Activated CD4-positive, alpha-beta T cell treated with anti-CD3 and anti-CD28 coated beads, Interleukin-2, amount 10 ng/mL, durations not matched to agents 7 days and 5 days (primary cell): ENCODE results near the gene VGF. TPM values are rescaled to one million over a fixed set of nuclear protein-coding genes. Genes with fewer than 3 reads are reported as not detected.

Experiments used
- CTCF ChIA-PET: fragments of 350-600 bp; sonication (Branson Sonifier 250); formaldehyde crosslinking; loops from one replicate; lab custom pipeline; 2021; ENCODE audit warnings: antibody characterized with exemption; lab: Charles Lee
- POLR2A ChIA-PET: fragments of 350-600 bp; sonication (Branson Sonifier 250); formaldehyde crosslinking; loops from one replicate; lab custom pipeline; 2021; ENCODE audit warnings: antibody characterized with exemption; lab: Charles Lee
- DNase-seq: peaks from one replicate; pipeline ENCODE4 v3.0.0-alpha.2; 2020
- H3K27ac Mint-ChIP-seq: one replicate; pipeline ENCODE4 v1.8.0; 2021; ENCODE audit warnings: mild to moderate bottlenecking, moderate library complexity, mixed read lengths
- H3K27me3 Mint-ChIP-seq: one replicate; pipeline ENCODE4 v1.8.0; 2021; ENCODE audit warnings: mixed read lengths
- H3K36me3 Mint-ChIP-seq: one replicate; pipeline ENCODE4 v1.8.0; 2021; ENCODE audit warnings: low read depth, mixed read lengths
- H3K4me1 Mint-ChIP-seq: one replicate; pipeline ENCODE4 v1.8.0; 2021; ENCODE audit warnings: mixed read lengths
- H3K4me3 Mint-ChIP-seq: one replicate; pipeline ENCODE4 v1.8.0; 2021; ENCODE audit warnings: mild to moderate bottlenecking, moderate library complexity, mixed read lengths
- H3K9me3 Mint-ChIP-seq: one replicate; pipeline ENCODE4 v1.8.0; 2021; ENCODE audit warnings: mixed read lengths
- total RNA-seq, 2 experiments: library from RNA; stranded (reverse); gene quantifications; one replicate each; pipeline ENCODE4 v1.2.3, GENCODE V29; 2021

Gene VGF
- total RNA-seq, 2 experiments from 2014 or later = 0.15 to 0.22 TPM

DNA sequence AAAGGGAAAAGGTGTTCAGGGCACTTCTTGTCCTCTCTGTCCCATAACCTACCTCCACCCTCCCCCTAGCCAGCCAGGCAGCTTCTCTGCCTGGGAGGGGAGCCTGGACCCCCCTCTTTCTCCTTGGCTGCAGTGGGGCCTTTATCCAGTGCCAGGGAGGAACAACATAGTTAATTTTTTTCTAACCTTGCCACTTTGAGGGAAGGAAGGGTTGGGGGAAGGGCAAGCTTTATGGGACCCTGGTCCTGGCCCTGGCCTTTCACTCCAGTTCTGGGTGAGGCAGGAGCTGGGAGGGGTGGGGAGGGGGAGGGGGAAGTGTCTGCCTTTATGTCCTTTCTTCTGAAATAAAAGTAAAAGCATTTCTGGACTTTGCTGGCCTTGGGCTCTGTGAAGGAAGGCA, 4.5 kb downstream of the VGF start:
- POLR2A ChIA-PET = no interaction called here
- H3K27me3 Mint-ChIP-seq = peaks cover 23% of the 10 kb centered on the region
- H3K9me3 Mint-ChIP-seq = no peaks in the 10 kb centered on the region
- H3K4me1 Mint-ChIP-seq = peaks cover 22% of the 10 kb centered on the region
- H3K4me3 Mint-ChIP-seq = no peak overlapping the region
- DNase-seq = no peak
- H3K36me3 Mint-ChIP-seq = peaks cover 18% of the 10 kb centered on the region
- no peak overlapping the region for H3K27ac Mint-ChIP-seq
- CTCF ChIA-PET = interaction anchor here (0.6 to 1.4 kb wide), 3 partner anchors 13 to 44 kb away, joined by 3 to 5 read pairs (median 4); no protein-coding TSS in a partner anchor

DNA sequence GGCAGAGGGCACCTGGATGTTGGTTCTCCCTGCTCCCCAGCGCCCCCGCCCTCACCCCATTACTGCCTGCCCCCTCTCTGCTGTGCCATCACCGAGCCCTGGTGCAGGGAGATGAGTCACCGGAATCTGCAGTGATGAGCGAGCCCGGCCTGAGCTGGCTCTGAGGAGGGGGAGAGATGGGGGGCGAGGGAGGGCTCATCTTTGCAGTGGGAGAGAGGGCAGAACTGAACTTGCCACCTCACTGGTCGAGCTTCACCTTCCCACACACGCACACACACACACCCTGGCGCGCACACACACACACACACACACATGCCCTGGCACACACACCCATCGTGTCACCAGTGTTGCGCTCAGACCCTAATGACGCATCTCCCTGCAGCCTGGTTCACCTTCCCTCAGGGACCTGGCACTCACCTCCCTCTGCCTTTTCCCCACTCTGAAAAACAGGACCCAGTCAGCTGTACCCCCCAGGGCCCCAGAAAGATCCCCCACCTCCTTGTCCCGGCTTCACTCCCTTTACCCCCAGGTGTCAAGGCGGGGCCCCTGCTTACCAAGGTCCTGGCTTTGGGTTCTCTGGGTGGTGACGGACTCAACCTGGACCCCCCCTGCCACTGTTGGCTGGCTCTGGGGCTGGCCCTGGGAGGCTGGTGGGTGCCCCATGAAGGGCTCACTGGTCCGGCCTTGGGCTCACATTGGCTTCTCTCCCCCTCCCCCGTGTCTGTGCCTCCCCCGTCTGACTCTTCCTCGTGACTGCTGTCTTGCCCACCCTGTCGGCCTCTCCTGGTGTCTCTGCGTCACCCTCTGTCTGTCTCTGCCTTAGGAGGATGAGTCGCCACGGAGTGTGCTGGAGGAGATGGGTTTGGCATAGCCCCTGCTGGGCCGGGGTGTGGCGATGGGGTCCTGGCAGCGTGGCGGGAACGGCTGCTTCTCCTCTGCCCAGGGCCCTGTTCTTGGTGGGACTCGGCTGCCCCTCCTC, 5.4 kb downstream of the VGF start:
- ChIA-PET CTCF (interaction anchor here (1.8 kb wide), 1 partner anchor 14 kb away, joined by 5 read pairs; no protein-coding TSS in a partner anchor), POLR2A (no interaction called here)
- H3K36me3 Mint-ChIP-seq = peaks cover 16% of the 10 kb centered on the region

GRCh38 chr7:101156866-101157589, 8.3 kb downstream of the VGF start:
- ChIA-PET CTCF (interaction anchor here (0.7 to 3.2 kb wide), 11 partner anchors 9 to 135 kb away, joined by 3 to 17 read pairs (median 4); partner anchors contain the start of genes SERPINE1 and VGF), POLR2A (no interaction called here)
- H3K36me3 Mint-ChIP-seq = peaks cover 16% of the 10 kb centered on the region
- H3K4me1 Mint-ChIP-seq = peaks cover 19% of the 10 kb centered on the region
- no peaks in the 10 kb centered on the region for H3K9me3 Mint-ChIP-seq
- H3K27me3 Mint-ChIP-seq = peaks cover 13% of the 10 kb centered on the region
- H3K4me3 Mint-ChIP-seq = no peak overlapping the region
- DNase-seq = no peak
- no peak overlapping the region for H3K27ac Mint-ChIP-seq

More for the DNA sequence above, 5.4 kb downstream of the VGF start:
- DNase-seq = no peak
- Mint-ChIP-seq H3K4me1 (peaks cover 22% of the 10 kb centered on the region), H3K27me3 (peaks cover 14% of the 10 kb centered on the region), H3K9me3 (no peaks in the 10 kb centered on the region), H3K4me3 (no peak overlapping the region), H3K27ac (no peak overlapping the region)

DNA sequence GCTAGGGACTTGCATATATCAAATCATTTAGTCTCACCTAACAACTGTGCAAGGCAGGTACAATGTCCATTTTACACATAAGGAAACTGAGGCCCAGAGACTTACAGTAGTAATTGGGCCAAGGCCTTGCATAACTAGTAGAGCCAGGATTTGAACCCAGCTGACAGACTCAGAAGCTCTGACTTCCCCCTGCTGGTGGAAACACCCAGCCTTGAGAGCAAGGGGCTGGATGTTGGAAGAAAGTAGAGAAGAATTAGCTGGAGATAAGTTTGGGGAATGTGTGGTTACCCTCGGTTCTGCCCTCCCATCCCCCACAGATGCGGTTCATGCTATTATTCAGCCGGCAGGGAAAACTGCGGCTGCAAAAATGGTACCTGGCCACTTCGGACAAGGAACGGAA, 9.1 kb downstream of the VGF start:
- Mint-ChIP-seq H3K4me3 (no peak overlapping the region), H3K4me1 (peaks cover 18% of the 10 kb centered on the region), H3K27ac (no peak overlapping the region), H3K9me3 (no peaks in the 10 kb centered on the region), H3K36me3 (peaks cover 14% of the 10 kb centered on the region), H3K27me3 (peaks cover 12% of the 10 kb centered on the region)
- ChIA-PET CTCF (interaction anchor here (0.7 to 3.2 kb wide), 5 partner anchors 9 to 33 kb away, joined by 3 to 17 read pairs (median 5); partner anchors contain the start of genes SERPINE1 and VGF), POLR2A (no interaction called here)
- no peak for DNase-seq

DNA sequence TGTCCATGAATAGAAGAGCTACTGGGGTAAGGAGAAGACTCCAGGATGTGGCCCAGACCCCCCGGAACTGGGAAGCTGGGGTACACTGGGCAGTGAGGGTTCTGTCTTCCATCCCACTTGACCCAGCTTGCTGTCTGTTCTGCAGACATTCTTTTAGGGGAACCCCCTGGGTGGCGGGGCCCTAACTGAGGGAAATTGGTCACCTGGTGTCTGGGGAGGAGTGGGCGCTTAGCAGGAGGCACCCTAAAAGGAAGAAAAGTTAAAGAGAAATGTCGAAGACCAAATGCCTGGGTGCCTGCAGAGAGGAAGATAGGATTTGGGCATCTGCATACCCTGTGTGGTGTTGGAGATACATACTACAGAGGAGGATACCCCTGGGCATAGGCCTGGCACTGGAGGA, 10.1 kb downstream of the VGF start:
- ChIA-PET CTCF (interaction anchor here (0.8 to 3.2 kb wide), 3 partner anchors 10 to 89 kb away, joined by 4 to 17 read pairs (median 4); partner anchors contain the start of gene VGF), POLR2A (no interaction called here)
- no peak for DNase-seq
- peaks cover 12% of the 10 kb centered on the region for H3K36me3 Mint-ChIP-seq
- H3K27ac Mint-ChIP-seq = peak overlapping the region; percentile 41
- peaks cover 15% of the 10 kb centered on the region for H3K27me3 Mint-ChIP-seq
- H3K4me3 Mint-ChIP-seq = peak overlapping the region; percentile 82
- H3K9me3 Mint-ChIP-seq = no peaks in the 10 kb centered on the region
- H3K4me1 Mint-ChIP-seq = peaks cover 19% of the 10 kb centered on the region

- Mint-ChIP-seq H3K27ac (no peak overlapping the region), H3K27me3 (peaks cover 18% of the 10 kb centered on the region), H3K4me1 (peaks cover 19% of the 10 kb centered on the region), H3K9me3 (no peaks in the 10 kb centered on the region), H3K4me3 (peak overlapping the region; percentile 82), H3K36me3 (peaks cover 12% of the 10 kb centered on the region)
- ChIA-PET POLR2A (interaction anchor here (1.0 kb wide), 1 partner anchor 97 kb away, joined by 4 read pairs; no protein-coding TSS in a partner anchor), CTCF (interaction anchor here (0.8 to 3.1 kb wide), 4 partner anchors 10 to 89 kb away, joined by 3 to 20 read pairs (median 4); partner anchors contain the start of gene VGF)
- DNase-seq = peak; percentile 25
These were observed 10.7 kb downstream of the VGF start for GRCh38 chr7:101154693-101155102.

DNA sequence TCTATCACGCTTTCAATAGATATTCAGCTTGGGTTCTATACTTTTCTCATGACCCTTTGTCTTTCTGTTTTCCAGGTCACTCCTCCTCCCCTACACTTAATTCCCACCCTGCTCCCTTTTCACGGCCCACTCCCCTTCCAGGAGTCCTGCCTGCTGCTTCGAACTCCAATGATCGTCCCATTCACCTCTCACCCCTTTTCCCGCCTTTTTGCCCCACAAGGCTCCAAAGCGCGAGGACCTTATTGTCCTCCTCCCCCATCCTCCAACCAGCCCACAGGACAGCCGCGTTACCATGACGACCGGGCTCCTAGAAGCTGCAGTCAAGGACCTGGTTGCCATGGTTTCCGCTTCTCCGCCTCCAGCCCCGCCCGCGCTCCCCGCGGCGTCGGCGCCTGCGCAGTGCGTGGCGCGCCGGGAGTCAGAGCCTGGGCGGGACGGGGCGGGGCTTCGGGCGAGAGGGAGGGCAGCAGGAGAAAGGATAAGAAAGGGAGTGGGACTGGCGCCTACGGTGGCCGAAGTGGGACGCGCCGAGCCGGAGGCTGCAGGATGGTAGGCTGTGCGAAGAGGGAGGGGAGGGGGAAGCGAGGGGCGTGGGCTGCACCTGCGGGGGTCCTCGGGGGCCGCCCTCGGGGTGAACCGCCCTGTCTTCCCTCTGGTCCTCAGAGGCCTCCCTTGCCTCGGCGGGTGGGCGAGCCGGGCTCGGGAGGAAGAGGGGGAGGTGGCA, 11.2 kb downstream of the VGF start, which contains the start of gene AP1S1:
Gene AP1S1 (plus strand): TSS at position 508 of the 724 bp plus-strand sequence. CDS start 39 bp downstream, at position 547.
- H3K4me1 Mint-ChIP-seq = peaks cover 19% of the 10 kb centered on the region
- ChIA-PET CTCF (interaction anchor here (0.8 to 3.1 kb wide), 3 partner anchors 10 to 90 kb away, joined by 3 to 20 read pairs (median 4); no protein-coding TSS in a partner anchor), POLR2A (interaction anchor here (1.0 kb wide), 1 partner anchor 98 kb away, joined by 4 read pairs; no protein-coding TSS in a partner anchor)
- peaks cover 9% of the 10 kb centered on the region for H3K36me3 Mint-ChIP-seq
- peaks cover 23% of the 10 kb centered on the region for H3K27me3 Mint-ChIP-seq
- no peaks in the 10 kb centered on the region for H3K9me3 Mint-ChIP-seq
- DNase-seq = peak; percentile 96
- peak within 1 kb of the TSS; percentile 55 for H3K27ac Mint-ChIP-seq
- peak within 1 kb of the TSS; percentile 82 for H3K4me3 Mint-ChIP-seq

DNA sequence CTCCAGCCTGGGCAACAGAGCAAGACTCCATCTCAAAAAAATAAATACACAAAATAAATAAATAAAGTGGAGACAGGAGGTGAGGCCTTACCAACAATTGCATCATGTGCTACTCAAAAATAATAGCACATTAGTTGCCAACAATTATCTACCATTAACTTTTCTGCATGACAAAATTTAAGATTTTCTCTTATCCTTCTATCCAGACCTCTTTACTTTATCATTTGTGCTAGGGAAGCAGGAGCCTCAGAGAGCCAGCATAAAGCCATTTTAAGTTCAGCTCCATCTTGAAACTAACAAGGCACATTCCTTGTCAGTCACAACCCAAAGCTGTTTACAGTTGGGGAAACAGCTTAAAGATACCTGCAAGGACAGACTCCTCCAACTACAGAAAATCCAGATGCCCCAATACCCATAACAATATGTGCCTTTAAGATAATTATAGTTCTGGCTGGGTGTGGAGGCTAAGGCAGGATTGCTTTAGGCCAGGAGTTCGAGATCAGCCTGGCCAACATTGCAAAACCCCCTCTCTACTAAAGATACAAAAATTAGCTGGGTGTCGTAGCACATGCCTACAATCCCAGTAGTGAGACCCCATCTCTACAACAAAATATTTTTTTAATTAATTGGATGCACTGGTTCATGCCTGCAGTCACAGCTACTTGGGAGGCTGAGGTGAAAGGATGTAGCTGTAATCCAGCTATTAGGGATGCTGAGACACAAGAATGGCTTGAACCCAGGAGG, 13.3 kb downstream of the VGF start:
- Mint-ChIP-seq H3K36me3 (peaks cover 6% of the 10 kb centered on the region), H3K27me3 (peaks cover 33% of the 10 kb centered on the region), H3K4me1 (peaks cover 24% of the 10 kb centered on the region), H3K9me3 (no peaks in the 10 kb centered on the region), H3K27ac (no peak overlapping the region), H3K4me3 (no peak overlapping the region)
- CTCF ChIA-PET = interaction anchor here (1.2 to 3.1 kb wide), 3 partner anchors 8 to 75 kb away, joined by 5 to 20 read pairs (median 6); no protein-coding TSS in a partner anchor
- POLR2A ChIA-PET = interaction anchor here (0.6 kb wide), 1 partner anchor 56 kb away, joined by 3 read pairs; no protein-coding TSS in a partner anchor
- DNase-seq = no peak

DNA sequence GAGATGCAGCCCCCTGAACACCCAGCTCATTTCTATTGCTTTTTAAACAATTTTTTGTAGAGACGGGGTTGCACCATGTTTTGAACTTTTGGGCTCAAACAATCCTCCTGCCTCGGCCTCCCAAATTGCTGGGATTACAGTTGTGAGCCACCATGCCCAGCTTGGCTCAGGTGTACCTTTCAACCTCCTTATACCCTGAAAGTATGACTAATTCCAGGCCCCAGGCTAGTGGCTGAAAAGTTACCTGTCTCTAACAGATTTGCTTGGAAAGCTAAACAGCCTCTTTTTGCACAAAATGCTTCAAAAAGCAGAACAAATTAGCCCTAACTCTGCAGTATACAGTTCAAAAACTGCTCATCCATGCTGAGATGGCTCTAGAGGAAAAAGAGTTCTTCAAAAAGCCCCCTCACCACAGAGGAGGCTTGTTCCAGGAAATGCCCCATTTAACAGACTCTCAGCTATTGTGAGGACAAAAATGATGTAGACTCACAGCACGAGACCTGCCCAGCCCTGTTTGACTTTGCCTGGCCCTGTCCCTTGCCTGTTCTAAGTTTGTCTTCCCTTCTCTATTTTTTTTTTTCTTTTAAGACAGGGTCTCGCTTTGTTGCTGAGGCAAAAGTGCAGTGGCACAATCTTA, 24.5 kb downstream of the VGF start:
- Mint-ChIP-seq H3K27me3 (peaks cover 29% of the 10 kb centered on the region), H3K27ac (no peak overlapping the region), H3K4me1 (peaks cover 37% of the 10 kb centered on the region), H3K36me3 (no peaks in the 10 kb centered on the region), H3K9me3 (no peaks in the 10 kb centered on the region), H3K4me3 (no peak overlapping the region)
- ChIA-PET POLR2A (no interaction called here), CTCF (interaction anchor here (0.6 to 3.1 kb wide), 8 partner anchors 17 to 271 kb away, joined by 3 to 16 read pairs (median 3); no protein-coding TSS in a partner anchor)
- no peak for DNase-seq

DNA sequence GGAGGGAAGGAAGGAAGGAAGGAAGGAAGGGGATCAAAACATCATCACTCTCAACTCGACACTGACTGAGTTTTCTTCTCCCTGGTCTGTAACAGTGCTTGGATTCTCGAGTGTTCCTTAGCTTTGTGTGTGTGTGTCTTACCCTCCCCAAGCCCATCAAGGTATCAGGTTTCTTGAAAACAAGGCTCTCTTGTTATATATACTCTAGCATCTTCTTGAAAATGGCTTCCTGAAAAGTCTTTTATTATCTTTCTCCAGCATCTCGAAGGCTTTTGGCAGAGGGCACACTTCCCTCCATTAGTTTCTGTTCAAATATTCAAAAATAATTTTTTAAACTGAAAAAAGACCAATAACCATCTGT, 25.1 kb downstream of the VGF start:
- no peaks in the 10 kb centered on the region for H3K9me3 Mint-ChIP-seq
- H3K4me3 Mint-ChIP-seq = no peak overlapping the region
- ChIA-PET POLR2A (no interaction called here), CTCF (interaction anchor here (0.6 to 3.1 kb wide), 6 partner anchors 17 to 246 kb away, joined by 3 to 16 read pairs (median 3); no protein-coding TSS in a partner anchor)
- H3K4me1 Mint-ChIP-seq = peaks cover 37% of the 10 kb centered on the region
- no peaks in the 10 kb centered on the region for H3K36me3 Mint-ChIP-seq
- H3K27ac Mint-ChIP-seq = peak overlapping the region; percentile 15
- DNase-seq = no peak
- H3K27me3 Mint-ChIP-seq = peaks cover 25% of the 10 kb centered on the region
